CD4-positive, alpha-beta T cell treated with Interferon gamma for 1 hour (primary cell): ENCODE measurements around the gene HEATR1.
"Not testable (repeated sequence)": the region's sequence is repeated elsewhere in the genome, so short reads cannot be mapped to it uniquely, and the experiment has no call there.

Experiments used
- DNase-seq: peaks from one replicate; pipeline ENCODE4 v3.0.0-alpha.2; 2020

HEATR1 gene, protein sequence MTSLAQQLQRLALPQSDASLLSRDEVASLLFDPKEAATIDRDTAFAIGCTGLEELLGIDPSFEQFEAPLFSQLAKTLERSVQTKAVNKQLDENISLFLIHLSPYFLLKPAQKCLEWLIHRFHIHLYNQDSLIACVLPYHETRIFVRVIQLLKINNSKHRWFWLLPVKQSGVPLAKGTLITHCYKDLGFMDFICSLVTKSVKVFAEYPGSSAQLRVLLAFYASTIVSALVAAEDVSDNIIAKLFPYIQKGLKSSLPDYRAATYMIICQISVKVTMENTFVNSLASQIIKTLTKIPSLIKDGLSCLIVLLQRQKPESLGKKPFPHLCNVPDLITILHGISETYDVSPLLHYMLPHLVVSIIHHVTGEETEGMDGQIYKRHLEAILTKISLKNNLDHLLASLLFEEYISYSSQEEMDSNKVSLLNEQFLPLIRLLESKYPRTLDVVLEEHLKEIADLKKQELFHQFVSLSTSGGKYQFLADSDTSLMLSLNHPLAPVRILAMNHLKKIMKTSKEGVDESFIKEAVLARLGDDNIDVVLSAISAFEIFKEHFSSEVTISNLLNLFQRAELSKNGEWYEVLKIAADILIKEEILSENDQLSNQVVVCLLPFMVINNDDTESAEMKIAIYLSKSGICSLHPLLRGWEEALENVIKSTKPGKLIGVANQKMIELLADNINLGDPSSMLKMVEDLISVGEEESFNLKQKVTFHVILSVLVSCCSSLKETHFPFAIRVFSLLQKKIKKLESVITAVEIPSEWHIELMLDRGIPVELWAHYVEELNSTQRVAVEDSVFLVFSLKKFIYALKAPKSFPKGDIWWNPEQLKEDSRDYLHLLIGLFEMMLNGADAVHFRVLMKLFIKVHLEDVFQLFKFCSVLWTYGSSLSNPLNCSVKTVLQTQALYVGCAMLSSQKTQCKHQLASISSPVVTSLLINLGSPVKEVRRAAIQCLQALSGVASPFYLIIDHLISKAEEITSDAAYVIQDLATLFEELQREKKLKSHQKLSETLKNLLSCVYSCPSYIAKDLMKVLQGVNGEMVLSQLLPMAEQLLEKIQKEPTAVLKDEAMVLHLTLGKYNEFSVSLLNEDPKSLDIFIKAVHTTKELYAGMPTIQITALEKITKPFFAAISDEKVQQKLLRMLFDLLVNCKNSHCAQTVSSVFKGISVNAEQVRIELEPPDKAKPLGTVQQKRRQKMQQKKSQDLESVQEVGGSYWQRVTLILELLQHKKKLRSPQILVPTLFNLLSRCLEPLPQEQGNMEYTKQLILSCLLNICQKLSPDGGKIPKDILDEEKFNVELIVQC (N-terminal part only)

DNA sequence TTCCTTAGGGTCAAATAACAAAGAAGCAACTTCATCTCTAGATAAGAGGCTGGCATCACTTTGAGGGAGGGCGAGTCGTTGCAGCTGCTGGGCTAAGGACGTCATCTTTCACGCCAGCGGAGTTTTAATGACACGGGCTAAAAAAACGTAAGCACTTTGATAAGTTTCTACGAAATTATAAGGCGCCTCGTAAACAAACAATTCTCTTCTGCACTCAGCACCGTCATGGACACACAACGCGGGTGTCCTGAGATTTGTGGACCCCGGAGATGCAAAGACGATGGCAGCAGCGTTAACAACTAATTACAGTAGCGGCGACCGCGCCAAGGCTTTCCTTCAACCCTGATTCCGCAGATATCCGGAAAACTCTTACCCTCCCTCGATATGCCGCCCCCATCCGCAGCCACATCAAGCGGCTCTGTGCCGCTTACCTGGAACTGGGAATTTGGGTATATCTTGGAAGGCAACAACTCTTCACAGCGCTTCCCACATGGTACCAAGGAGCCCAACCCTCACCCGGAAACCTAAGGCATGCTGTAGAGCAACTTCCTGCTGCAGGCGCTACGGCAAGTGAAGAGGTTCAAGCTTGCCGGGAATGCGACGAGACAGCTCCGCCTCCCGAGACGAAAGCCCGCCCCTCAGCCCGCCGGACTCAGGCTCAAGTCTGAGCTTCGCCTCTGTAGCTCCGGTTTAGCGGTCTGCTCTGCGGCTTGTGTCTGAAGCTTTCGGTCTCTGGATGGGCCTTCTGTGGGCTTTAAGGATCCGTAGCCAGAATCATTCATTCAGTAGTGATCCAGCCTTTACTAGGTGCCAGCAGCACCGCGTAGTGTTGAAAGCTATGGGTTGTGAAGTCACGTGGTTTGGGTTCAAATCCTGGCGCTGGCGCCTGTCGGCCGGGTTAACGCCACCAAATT lies at the start of gene HEATR1:
TSS of gene HEATR1 (minus strand) at position 526 of the 914 bp plus-strand sequence. CDS start at position 105, 421 bp downstream.
- DNase-seq: peak; percentile 79

- DNase-seq: no peak
Observed at GRCh38 chr1:236645016-236645680, 40.8 kb upstream of the HEATR1 start.

GRCh38 chr1:236642763-236643162 lies 38.4 kb upstream of the HEATR1 start:
- no peak for DNase-seq

DNA sequence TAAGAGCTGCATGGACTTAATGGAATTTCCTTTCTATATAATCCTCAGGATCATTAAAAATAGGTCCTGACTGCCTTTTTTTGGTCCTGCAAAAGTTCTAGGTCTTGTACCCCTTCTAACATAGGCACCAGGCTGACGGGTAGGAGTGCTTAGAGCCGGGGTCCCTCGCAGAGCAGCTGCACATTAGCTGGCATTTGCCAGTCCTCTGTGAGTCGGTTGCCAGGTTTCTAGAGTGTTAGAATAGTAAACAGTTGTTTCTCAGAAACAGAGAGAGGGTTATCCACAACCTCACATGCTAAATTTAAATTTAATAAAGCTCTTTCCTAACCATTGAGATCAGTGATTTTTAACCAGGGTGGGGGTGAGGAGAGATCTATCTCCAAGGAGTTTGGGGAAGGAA lies 35.4 kb upstream of the HEATR1 start:
- no peak for DNase-seq

DNA sequence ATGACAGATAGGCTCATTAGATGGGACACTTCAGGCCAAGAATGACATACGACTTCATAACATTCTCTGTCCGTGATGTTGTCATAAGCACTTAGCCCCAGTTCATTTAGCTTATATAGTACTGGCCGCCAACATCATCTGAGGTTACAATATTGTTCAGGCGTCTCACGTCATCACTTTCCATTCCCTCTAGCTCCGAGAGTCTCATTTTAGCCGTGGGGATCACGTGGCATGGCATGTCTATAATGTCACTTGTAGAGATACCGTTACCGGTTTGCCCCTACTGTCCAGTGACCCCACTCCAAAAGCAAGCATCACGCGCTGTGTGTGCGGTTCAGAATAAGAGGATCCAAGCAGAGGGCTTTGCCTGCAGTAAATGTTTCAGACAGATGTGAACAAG lies 34.6 kb upstream of the HEATR1 start:
- DNase-seq: no peak

DNA sequence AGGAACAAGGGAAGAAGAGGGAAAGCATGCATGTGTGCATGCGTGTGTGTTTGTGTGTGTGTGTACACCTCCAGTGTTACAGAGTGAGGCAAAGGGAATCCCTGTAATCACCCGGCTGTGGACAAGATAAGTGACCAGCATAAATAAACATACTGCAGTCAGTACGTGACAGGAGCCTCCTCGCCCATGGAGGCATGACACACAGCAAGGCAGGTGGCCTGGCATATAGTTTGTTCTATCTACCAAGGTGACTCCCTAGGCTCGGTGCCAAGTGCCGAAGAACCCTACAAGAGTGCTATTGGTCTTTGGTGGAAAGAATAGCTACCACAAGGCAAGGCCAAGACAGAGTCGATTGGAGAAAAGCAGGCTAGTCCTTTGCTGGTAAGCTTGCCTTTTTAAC lies 31.7 kb upstream of the HEATR1 start:
- no peak for DNase-seq

- no peak for DNase-seq
Observed at GRCh38 chr1:236627727-236628408, 23.6 kb upstream of the HEATR1 start.

DNA sequence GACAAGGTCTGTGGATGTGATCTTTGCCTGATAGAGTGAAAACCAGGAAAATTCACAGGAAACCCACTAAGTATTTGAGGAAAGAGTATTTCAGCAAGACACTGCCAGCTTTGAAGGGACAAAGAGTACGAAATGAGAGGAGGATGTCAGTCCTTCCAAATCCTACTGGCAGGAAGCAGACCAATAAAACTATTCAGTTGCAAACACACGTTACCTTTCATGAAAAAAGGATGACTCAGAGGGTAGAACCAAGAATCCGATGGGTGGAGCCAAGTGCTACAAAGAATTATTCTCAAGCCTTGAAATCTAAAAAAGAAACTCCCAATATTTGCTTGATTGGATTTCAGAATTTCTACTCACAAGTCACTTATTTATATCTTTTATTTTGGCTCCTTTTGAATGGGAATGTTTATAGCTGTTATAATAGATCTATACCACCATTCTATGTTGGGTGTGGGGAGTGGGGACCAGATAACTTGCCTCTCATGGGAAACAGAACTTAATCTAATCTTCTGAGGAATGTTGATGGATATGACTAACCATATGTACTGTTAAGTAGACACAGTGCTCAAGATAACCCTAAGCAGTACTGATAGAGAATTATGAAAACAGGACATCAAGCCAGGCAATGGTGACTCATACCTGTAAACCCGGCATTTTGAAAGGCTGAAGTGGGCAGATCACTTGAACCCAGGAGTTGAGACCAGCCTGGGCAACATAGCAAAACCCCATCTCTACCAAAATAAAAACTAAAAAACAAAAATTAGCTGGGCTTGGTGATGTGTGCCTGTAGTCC lies 19.3 kb upstream of the HEATR1 start:
- DNase-seq: no peak

GRCh38 chr1:236622407-236622806 lies 18.1 kb upstream of the HEATR1 start:
- DNase-seq: no peak

DNA sequence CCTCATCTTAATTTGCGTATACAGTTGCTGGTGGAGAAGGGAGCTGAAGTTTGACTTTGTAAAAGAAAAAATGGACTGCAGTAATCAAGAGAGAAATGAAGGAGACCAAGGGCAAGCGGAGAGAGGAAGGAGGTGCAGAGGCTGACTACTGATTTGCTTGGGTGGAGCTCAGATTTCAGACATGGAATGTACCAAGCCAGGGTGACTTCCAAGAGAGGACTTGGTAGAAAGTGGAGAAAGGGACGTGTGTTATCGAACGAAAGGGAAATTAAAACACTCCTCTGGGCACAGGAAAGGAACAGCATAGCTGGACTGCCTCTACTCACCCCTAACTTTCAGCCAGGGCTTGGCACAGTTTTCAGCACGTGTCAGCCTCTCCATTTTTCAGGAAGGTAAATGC lies 15.1 kb upstream of the HEATR1 start:
- no peak for DNase-seq

- DNase-seq: no peak
Observed at GRCh38 chr1:236618507-236618906, 14.2 kb upstream of the HEATR1 start.

- DNase-seq: no peak
Observed at GRCh38 chr1:236615399-236616148, 11.3 kb upstream of the HEATR1 start.

DNA sequence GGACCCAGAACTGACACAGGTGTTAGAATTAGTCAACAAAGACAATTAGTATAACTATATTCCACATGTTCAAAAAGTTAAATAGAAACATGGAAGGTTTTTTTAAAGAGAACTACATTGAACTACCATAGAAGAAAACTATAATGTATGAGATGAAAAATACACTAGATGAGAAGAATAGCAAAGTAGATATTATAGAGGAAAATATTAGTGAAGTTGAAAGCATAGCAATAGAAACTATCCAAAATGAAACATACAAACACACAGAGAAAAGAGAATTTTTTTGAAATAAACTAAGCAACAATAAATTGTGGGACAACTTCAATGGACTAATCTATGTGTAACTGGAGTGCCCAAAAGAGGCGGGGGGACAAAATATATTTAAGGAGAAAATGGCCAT lies 8.0 kb upstream of the HEATR1 start:
- no peak for DNase-seq

GRCh38 chr1:236608930-236609726 lies 4.8 kb upstream of the HEATR1 start:
- no peak for DNase-seq

DNA sequence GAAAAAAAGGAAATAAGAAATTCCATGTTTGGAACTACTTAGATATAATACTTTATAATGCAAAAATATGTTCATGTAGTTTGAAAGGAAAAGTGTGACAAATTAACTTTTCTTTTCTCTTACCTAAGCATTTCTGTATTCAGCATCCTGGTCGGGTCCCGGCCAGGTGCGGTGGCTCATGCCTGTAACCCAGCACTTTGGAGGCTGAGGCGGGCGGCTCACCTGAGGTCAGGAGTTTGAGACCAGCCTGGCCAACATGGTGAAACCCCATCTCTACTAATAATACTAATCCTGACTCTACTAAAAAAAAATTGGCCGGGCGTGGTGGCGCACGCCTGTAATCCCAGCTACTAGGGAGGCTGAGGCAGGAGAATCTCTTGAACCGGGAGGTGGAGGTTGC lies 3.3 kb upstream of the HEATR1 start:
- not testable (repeated sequence) for DNase-seq

GRCh38 chr1:236604905-236605806 lies 840 bp upstream of the HEATR1 start:
- no peak for DNase-seq

DNA sequence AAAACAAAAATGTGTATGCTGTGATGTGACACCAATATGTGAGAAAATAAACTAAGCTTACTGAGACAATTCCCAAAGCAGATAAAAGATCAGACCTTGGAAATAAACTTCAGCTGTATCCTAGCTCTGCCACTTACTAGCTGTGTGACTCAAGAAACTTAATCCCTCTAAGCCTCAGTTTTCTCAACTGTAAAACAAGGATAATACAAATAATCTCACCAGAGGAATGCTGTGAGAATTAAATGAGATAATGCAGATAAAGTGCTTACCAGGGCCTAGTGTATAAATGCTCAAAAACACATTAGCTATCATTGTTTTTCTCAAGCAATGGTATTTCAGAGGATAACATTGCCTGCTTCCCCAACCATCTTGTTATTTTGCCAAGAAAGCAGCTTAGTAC lies 2.1 kb downstream of the HEATR1 start:
- no peak for DNase-seq
